Osteocyte (in vitro differentiated cells): ENCODE results near the gene REEP6. TPM values are rescaled to one million over a fixed set of nuclear protein-coding genes. Genes with fewer than 3 reads are reported as not detected.

Experiments
- DNase-seq: peaks from one replicate; pipeline ENCODE4 v3.0.0; 2021; ENCODE audit warnings: mixed read lengths; ENCODE audit not compliant: unreplicated experiment; ENCODE audit errors: extremely low spot score
- H3K27ac Mint-ChIP-seq: one replicate; pipeline ENCODE4 v1.8.0; 2021; ENCODE audit warnings: mild to moderate bottlenecking, mixed read lengths; ENCODE audit not compliant: unreplicated experiment
- H3K27me3 Mint-ChIP-seq: one replicate; pipeline ENCODE4 v1.8.0; 2021; ENCODE audit warnings: mixed read lengths; ENCODE audit not compliant: unreplicated experiment
- H3K36me3 Mint-ChIP-seq: one replicate; pipeline ENCODE4 v1.8.0; 2021; ENCODE audit warnings: mixed read lengths; ENCODE audit not compliant: unreplicated experiment
- H3K4me1 Mint-ChIP-seq: one replicate; pipeline ENCODE4 v1.8.0; 2021; ENCODE audit warnings: mixed read lengths; ENCODE audit not compliant: unreplicated experiment
- H3K4me3 Mint-ChIP-seq: one replicate; pipeline ENCODE4 v1.8.0; 2021; ENCODE audit warnings: mild to moderate bottlenecking, moderate library complexity, mixed read lengths; ENCODE audit not compliant: unreplicated experiment
- H3K9me3 Mint-ChIP-seq: one replicate; pipeline ENCODE4 v1.8.0; 2021; ENCODE audit warnings: mixed read lengths; ENCODE audit not compliant: unreplicated experiment
- CTCF ChIP-seq: fragments of 200-600 bp; sonication (generic); IDR thresholded peaks from 2 replicates; pipeline ENCODE4 v1.5.0; 2021; ENCODE audit warnings: antibody characterized with exemption, mild to moderate bottlenecking, moderate library complexity
- total RNA-seq: library from RNA; stranded (reverse); gene quantifications from 2 replicates; pipeline ENCODE4 v1.2.1, GENCODE V29; 2021

REEP6 gene
- total RNA-seq, 1 donor from 2014 or later, result 4.1 TPM

- Mint-ChIP-seq H3K4me1 (no peaks in the 10 kb centered on the region), H3K27ac (no peak overlapping the region), H3K27me3 (peaks cover 2% of the 10 kb centered on the region), H3K4me3 (no peak overlapping the region), H3K36me3 (no peaks in the 10 kb centered on the region), H3K9me3 (no peaks in the 10 kb centered on the region)
- no peak for TF ChIP-seq CTCF
- DNase-seq, result no peak
These were observed 31.5 kb upstream of the REEP6 start for GRCh38 chr19:1459479-1459878.

DNA sequence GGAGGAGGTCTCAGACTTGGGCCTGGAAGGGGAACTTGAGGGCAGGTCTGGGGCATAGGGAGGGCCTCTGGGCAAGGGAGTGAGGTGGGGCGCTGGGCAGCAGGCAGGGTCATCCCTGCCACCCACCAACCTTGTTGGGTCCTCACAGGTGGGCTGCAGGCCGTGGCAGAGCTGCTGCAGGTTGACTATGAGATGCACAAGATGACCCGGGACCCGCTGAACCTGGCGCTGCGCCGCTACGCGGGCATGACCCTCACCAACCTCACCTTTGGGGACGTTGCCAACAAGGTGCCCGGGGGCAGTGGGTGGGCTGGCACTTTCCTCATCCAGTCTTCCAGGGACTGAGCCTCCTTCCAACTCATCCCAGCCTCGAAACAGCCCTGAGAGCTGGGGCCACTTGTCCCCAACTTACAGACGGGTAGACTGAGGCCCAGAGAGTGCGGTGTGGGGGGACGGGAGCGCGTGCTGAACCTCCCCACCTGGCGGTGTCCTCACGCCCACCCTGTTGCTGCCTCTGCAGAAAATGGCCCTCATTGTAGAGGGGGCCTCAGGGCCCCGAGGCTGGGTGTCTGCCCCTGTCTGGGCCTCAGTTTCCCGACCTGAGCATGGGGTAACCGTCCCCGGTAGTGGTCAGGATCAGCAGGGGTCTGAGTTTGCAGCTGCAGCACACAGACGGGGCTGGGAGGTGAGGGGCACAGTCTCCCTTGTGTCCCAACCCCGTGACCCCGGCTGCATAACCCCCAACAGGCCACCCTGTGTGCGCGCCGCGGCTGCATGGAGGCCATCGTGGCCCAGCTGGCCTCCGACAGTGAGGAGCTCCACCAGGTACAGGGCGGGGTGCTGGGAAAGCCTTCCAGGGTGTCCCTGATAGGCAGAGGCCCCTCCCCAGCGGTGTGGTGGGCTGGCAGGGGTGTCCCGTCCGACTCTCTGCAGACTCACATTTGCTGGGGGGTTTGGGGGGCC lies 30.7 kb upstream of the REEP6 start:
- no peak for TF ChIP-seq CTCF
- Mint-ChIP-seq H3K36me3 (no peaks in the 10 kb centered on the region), H3K27ac (no peak overlapping the region)

DNA sequence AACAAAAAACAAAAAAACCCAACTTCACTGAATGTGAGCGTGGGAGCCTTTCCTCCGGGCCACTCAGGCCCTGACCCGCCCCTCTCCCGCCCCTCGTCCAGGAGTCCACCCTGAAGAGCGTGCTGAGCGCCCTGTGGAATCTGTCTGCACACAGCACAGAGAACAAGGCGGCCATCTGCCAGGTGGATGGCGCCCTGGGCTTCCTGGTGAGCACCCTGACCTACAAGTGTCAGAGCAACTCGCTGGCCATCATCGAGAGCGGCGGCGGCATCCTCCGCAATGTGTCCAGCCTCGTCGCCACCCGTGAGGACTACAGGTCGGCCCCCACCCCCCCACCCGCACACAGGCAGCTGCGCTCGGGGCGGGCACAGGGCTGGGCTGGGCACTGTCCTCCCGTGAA lies 29.1 kb upstream of the REEP6 start:
- no peak for DNase-seq
- no peak overlapping the region for H3K4me3 Mint-ChIP-seq
- no peaks in the 10 kb centered on the region for H3K36me3 Mint-ChIP-seq
- no peak for TF ChIP-seq CTCF
- no peaks in the 10 kb centered on the region for H3K27me3 Mint-ChIP-seq
- H3K4me1 Mint-ChIP-seq, result no peaks in the 10 kb centered on the region
- no peaks in the 10 kb centered on the region for H3K9me3 Mint-ChIP-seq
- H3K27ac Mint-ChIP-seq, result no peak overlapping the region

More for the DNA sequence above, 30.7 kb upstream of the REEP6 start:
- H3K4me3 Mint-ChIP-seq, result no peak overlapping the region
- DNase-seq, result no peak
- H3K4me1 Mint-ChIP-seq, result no peaks in the 10 kb centered on the region
- peaks cover 2% of the 10 kb centered on the region for H3K27me3 Mint-ChIP-seq
- H3K9me3 Mint-ChIP-seq, result no peaks in the 10 kb centered on the region

GRCh38 chr19:1465191-1466016 lies 25.6 kb upstream of the REEP6 start:
- no peak for DNase-seq
- H3K9me3 Mint-ChIP-seq, result no peaks in the 10 kb centered on the region
- H3K4me1 Mint-ChIP-seq, result peaks cover 4% of the 10 kb centered on the region
- peaks cover 2% of the 10 kb centered on the region for H3K27me3 Mint-ChIP-seq
- TF ChIP-seq CTCF, result no peak
- no peaks in the 10 kb centered on the region for H3K36me3 Mint-ChIP-seq
- no peak overlapping the region for H3K27ac Mint-ChIP-seq
- H3K4me3 Mint-ChIP-seq, result no peak overlapping the region

- no peaks in the 10 kb centered on the region for H3K36me3 Mint-ChIP-seq
- H3K27me3 Mint-ChIP-seq, result peaks cover 2% of the 10 kb centered on the region
- no peak for DNase-seq
- H3K4me3 Mint-ChIP-seq, result no peak overlapping the region
- no peak overlapping the region for H3K27ac Mint-ChIP-seq
- H3K9me3 Mint-ChIP-seq, result no peaks in the 10 kb centered on the region
- TF ChIP-seq CTCF, result no peak
- H3K4me1 Mint-ChIP-seq, result peaks cover 5% of the 10 kb centered on the region
These were observed 24.9 kb upstream of the REEP6 start for GRCh38 chr19:1466018-1466460.
